GF-D8 (cell line): Measurements from ENCODE around the gene LRRC47.
A peak's percentile ranks its signal among the peaks of the same experiment; 100 is the strongest.

ENCODE experiments used
- DNase-seq: peaks from one replicate; lab custom pipeline; 2025; lab: John Stamatoyannopoulos, UW

The LRRC47 gene

DNA sequence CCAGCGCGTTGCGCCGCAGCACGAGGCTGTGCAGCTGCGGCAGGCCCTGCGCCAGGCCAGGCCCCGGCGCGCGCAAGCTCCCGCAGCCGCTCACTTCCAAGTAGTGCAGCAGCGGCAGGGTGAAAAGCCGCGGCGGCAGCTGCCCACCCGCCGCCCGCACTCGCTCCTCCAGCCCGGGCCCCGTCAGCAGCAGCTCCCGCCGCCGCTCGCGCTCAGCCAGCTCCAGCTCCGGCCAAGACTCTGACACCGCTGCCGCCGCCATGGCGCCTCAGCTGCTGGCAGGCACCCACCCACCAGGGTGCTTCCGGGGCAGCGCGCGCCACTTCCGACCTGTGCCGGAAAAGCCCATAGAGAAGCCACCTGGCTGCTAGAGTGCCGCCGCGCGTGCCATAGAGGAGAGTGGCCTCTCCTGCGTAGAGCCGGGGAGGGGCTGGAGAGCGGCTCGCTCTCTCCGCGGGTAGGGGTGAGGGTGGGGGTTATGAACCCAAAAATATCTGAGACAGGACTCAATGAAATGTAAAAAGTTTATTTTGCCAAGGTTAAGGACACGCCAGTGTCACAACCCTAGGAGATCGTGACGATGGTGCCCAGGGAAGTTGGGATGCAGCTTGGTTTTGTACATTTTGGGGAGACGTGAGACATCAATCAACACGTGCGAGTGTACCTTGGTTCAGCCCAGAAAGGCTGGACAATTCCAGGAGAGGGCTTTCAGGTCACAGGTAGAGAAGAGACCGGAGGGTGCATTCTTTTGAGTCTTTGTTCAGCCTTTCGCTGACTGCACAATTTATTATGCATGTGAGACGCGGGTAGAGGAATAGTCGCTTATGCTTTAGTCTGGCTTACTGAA is at the start of gene LRRC47:
Gene LRRC47, minus strand, starts transcription at position 284 of the 847 bp plus-strand sequence. Its CDS starts 22 bp downstream, at position 262.
- peak; percentile 68 for DNase-seq

DNA sequence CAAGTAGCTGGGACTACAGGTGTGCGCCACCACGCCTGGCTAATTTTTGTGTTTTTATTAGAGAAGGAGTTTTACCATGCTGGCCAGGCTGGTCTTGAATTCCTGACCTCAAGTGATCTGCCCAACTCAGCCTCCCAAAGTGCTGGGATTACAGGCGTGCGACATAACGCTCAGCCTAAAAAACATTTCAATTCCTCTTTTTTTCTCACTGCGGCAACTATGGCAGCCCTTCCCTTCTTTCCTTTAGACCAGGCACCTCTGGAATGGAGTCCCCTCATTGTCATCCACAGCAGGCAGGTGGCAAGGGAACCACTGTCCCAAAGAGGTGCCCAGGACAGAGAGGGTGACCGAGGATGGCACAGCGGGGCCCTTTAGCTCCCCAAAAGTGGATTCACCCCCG is 46.6 kb upstream of the LRRC47 start:
- DNase-seq, result no peak

DNA sequence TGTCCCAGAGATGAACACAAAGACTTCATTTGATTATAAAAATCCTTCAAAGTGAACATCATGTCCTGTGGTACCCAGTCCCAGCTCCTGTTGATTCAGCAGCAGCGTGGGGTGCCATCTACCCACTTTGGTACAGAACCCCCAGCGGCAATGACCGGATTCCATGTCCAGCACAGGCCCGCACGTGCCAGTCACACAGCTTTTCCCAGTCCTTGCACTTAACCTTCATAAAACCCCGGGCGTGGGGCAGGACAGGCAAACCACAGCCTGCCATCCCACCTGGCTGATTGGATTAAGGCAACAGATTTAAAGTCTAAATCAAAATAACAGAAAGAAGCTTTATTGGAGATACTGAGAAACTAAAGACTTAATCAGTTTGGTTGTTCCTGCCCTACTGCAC is 45.2 kb upstream of the LRRC47 start:
- no peak for DNase-seq

DNA sequence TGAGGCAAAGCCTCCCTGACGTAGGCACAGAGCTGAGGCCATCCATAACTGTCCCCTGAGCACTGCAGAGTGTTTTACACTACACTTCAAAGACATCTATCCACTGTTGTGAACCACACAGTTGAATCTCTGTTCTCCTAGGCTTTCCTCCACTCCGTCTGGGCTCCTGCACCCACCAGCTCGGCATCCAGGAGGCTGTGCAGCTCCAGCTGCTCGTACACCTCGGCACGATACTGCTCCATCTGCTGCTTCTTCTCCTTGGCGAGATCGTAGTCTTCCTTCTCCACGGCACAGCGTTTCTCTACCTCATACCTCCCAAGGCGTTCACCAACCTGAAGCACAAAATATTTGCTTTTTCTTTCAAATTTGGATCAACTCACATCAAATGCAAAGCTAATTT is 42.5 kb upstream of the LRRC47 start:
- DNase-seq, result no peak

- DNase-seq, result no peak
Measured at GRCh38 chr1:3837685-3838084, 41.4 kb upstream of the LRRC47 start.

DNA sequence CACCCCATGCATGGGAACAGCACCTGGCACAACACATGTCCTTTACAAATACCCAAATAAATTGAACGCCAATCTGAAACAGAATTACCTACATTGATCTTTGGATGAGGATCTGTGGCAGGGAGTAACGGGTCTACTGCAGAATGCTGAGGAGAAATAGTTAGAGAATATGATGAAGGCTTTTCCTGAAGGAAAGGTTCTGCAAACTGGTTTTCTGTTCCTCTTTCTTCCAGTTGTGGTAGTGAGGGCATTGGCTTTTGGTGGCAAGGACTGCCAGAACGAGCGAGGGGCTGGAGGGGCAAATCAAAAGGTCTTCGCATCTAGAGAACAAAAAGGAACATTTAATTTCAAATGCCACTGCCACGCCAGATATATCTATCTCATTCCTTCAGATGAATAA is 40.9 kb upstream of the LRRC47 start:
- DNase-seq, result no peak

DNA sequence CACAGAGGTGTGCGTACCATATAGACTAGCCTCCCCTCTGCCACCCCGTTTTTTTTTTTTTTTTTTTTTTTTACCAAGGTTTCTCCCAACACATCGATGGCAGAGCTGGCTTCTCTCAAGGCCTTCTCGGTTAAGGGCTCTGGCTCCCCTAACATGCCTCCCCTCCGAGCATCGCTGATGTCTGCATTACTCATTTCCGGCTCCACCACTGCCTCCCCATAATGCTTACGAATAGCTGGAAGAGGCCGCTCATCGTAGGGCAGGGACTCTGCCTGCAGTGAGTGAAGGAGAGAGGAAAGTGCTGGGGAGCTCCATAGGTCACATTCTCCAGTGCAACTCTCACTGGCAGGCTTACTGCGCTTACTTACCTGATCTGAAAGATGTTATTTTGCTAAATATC is 40.1 kb upstream of the LRRC47 start:
- no peak for DNase-seq

- no peak for DNase-seq
Measured at GRCh38 chr1:3834701-3835100, 38.4 kb upstream of the LRRC47 start.

GRCh38 chr1:3831689-3832088 is 35.4 kb upstream of the LRRC47 start:
- DNase-seq, result no peak

DNA sequence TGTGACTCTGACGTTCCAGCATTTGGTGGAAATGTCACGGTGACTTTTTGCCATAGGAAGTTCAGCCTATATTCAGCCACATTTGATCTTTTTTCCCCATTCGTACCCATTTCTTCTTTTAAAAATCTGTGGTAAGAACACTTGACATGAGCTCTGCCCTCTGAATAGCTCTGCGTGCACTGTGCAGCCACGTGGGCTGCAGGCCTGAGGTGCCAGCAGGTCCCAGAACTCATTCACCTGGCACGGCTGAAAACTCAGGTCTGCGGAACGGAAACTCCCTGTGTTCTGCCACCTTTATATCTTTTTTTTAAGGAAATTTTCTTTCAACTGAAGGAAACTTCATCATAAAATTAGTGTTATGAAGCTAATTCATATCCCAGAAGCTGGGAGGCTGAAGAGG is 32.1 kb upstream of the LRRC47 start:
- no peak for DNase-seq

- no peak for DNase-seq
Measured at GRCh38 chr1:3827813-3828307, 31.6 kb upstream of the LRRC47 start.

- no peak for DNase-seq
Measured at GRCh38 chr1:3825356-3825755, 29.1 kb upstream of the LRRC47 start.

GRCh38 chr1:3824650-3825049 is 28.4 kb upstream of the LRRC47 start:
- no peak for DNase-seq

GRCh38 chr1:3822421-3822820 is 26.1 kb upstream of the LRRC47 start:
- DNase-seq, result no peak

DNA sequence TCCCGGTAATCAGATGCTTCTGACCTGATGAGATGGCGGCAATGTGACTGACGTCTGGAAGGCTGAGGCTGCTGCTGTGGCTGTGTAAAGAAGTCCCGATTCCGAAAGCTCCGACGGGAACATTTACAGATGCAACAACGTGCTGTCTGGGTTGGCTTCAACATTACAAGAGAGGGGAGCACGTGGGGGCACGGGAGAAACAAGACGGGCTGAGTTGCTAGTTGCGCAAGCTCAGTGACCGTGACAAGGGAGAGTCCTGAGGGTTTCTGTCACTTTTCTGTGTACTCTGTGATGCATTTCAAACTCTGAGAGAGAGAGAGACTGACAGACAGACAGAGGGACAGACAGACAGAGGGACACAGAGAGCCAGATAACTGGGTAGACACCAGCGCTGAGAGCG is 25.6 kb upstream of the LRRC47 start:
- no peak for DNase-seq

- DNase-seq, result no peak
Measured at GRCh38 chr1:3821447-3821846, 25.1 kb upstream of the LRRC47 start.

DNA sequence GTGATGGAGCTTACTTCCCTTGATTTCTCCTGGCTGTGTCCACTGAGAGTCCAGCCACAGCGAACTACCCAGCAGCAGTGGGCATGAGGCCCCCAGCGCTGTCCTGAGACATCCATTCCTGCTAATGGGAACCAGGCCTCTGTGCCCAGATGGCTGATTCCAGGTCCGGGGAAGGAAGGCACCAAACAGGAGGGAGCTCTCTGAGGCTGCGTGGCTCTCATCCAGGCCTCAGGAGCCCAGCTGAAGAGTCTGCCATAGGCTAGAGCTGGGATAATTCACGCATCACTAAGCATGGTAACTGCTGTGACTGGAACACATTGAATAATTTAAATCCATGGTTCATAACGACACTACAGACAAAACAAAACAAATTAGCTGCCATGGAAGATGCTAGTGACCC is 24.7 kb upstream of the LRRC47 start:
- no peak for DNase-seq

DNA sequence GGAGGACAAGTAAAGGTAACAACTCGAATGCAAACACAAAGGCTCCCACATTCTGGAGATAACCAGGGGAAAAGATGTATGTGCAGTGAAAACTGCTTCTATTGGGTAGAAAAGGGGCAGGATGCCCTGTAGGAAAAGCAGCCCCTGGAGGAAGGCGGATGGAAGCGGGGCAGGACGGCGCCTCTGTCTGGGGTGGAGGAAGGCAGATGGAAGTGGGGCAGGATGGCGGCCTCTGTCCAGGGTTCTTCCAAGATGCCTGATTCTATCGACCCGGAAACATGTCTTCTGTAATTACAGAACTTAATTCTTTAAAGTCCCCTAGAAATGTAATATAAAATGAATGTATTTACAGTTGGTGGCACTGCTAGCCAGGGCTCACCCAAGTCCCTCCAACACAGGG is 24.0 kb upstream of the LRRC47 start:
- no peak for DNase-seq

GRCh38 chr1:3819771-3820200 is 23.5 kb upstream of the LRRC47 start:
- no peak for DNase-seq

- DNase-seq, result no peak
Measured at GRCh38 chr1:3817821-3818597, 21.7 kb upstream of the LRRC47 start.

- no peak for DNase-seq
Measured at GRCh38 chr1:3817138-3817740, 20.9 kb upstream of the LRRC47 start.

GRCh38 chr1:3816331-3817137 is 20.2 kb upstream of the LRRC47 start:
- no peak for DNase-seq
